Adrenal gland (tissue), 12 donors: ENCODE results near the gene PHAX. TPM values are rescaled to one million over a fixed set of nuclear protein-coding genes. Genes with fewer than 3 reads are reported as not detected.
"Not testable (repeated sequence)": the region's sequence is repeated elsewhere in the genome, so short reads cannot be mapped to it uniquely, and the experiment has no call there.

Experiments
- DNase-seq, 7 donors: peaks; one replicate each; pipeline ENCODE4 v3.0.0-alpha.2; 2019 to 2020
- H3K27ac ChIP-seq, 5 donors: fragments of 200-600 bp; sonication (generic) in 4 of 5; 1 replicate in 3 of 5; 2 replicates in 2 of 5; pipeline versions ENCODE4 v1.5.1 to v1.8.0; 2016 to 2020; ENCODE audit warnings: mild to moderate bottlenecking in 1 of 5
- H3K27me3 ChIP-seq: fragments of 200-600 bp; 2 replicates; pipeline ENCODE4 v1.8.0; 2021
- H3K36me3 ChIP-seq, 2 donors: fragments of 200-600 bp; replicated peaks in 1 of 2; 1 replicate in 1 of 2; 2 replicates in 1 of 2; pipeline versions ENCODE4 v1.5.1 to v1.8.0; 2018 to 2022
- H3K4me1 ChIP-seq, 2 donors: fragments of 200-600 bp; replicated peaks in 1 of 2; 1 replicate in 1 of 2; 2 replicates in 1 of 2; pipeline versions ENCODE4 v1.5.1 to v1.8.0; 2018 to 2021
- H3K4me3 ChIP-seq, 4 donors: fragments of 200-600 bp; sonication (generic) in 3 of 4; one replicate each; pipeline ENCODE4 v1.5.1; 2016 to 2018
- H3K9me3 ChIP-seq, 3 donors: fragments of 200-600 bp; sonication (generic) in 1 of 3; replicated peaks in 1 of 3; 1 replicate in 2 of 3; 2 replicates in 1 of 3; pipeline versions ENCODE4 v1.5.1 to v1.8.0; 2016 to 2021
- POLR2A ChIP-seq, 2 donors: fragments of 450-650 bp; IDR thresholded peaks; one replicate each; pipeline ENCODE4 v1.6.1; 2017; ENCODE audit warnings: antibody characterized with exemption in 2 of 2, mild to moderate bottlenecking in 2 of 2, moderate library complexity in 1 of 2
- WGBS, 4 donors: extraction: QIAGEN DNeasy Blood & Tissue Kit in 2 of 4; methylation state at CpG; one replicate each; pipeline versions ENCODE4 v1.1.5 to v1.1.7; 2013 to 2017; 5-methylcytosine and 5-hydroxymethylcytosine counted together
- intact Hi-C, 2 donors: fragments of 100-400 bp; cut with DNase I; formaldehyde crosslinking; loops; one replicate each; pipeline versions ENCODE4 v1.14.1 to v1.15.0; 2022 to 2023
- polyA plus RNA-seq, 3 donors: library from polyadenylated mRNA; stranded (reverse); fragments of 200-250 nt in 2 of 3; fragments of 350-450 nt in 1 of 3; fragmentation: Illumina TruSeq in 1 of 3; extraction: RNeasy Lipid Tissue Mini Kit (QIAGEN cat#74804) in 1 of 3; gene quantifications; one replicate each; pipeline ENCODE4 v1.2.3, GENCODE V29; 2013 to 2014
- total RNA-seq, 9 donors: library from RNA; depleted of rRNA in 4 of 9; stranded (reverse); fragments of >200 nt in 4 of 9; fragments of 120-200 nt in 1 of 9; fragmentation: NEBNext Ultra II Directional in 1 of 9; extraction: Animal tissue kit (Norgen Biotek cat#: 25700) in 1 of 9; gene quantifications; one replicate each; pipeline versions ENCODE4 v1.1.0 to v1.2.4, GENCODE V29; 2013 to 2023
- TF ChIP-seq, protein P1 (sequence below), 6 experiments: fragments of 450-650 bp in 4 of 6; fragments of 200-600 bp in 2 of 6; sonication (generic) in 1 of 6; IDR thresholded peaks; 1 replicate in 5 of 6; 2 replicates in 1 of 6; pipeline versions ENCODE4 v1.5.1 to v1.8.0; 2016 to 2021; ENCODE audit warnings: antibody characterized with exemption in 6 of 6, mild to moderate bottlenecking in 2 of 6, moderate library complexity in 1 of 6
- donor health status: healthy with polysubstance abuse.
- donor health status: Bipolar disorder and iron deficiency.
- donor health status: DM: yes; HTN: yes; CAD: no.
- donor health status: DM: no; HTN: no; CAD: no.
- donor health status: DM: no; HTN: no; CAD: no.
- donor health status: DM: yes; HTN: yes; CAD: no.

PHAX gene
- total and polyA plus RNA-seq, 12 donors = 10.8 to 88.2 (median 38.0) TPM

DNA sequence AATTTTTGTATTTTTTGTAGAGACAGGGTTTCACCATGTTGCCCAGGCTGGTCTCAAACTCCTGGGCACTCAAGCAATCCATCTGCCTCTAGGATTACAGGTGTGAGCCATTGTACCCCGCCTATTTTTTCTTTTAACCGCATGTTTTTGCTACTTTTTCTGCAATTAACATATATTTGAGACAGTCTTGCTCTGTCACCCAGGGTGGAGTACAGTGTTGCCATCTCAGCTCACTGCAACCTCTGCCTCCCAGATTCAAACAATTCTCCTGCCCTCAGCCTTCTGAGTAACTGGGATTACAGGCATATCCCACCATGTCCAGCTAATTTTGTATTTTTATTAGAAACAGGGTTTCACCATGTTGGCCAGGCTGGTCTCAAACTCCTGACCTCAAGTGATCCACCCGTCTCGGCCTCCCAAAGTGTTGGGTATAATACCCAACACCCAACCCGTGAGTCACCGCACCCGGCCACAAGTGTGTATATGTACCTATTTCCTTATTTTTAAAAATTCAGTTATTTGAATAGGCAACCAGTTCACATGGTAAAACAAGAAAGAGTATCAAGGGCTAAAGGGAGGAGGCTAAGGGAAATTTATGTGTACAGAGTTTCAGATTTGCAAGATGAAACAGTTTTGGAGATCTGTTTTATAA lies 13.3 kb downstream of the PHAX start:
- DNase-seq = peak in 1 of 7 donors; percentile 39
- no peaks in the 10 kb centered on the region for H3K4me1 ChIP-seq
- H3K27me3 ChIP-seq = no peaks in the 10 kb centered on the region
- WGBS, 4 donors = 89 to 93% (median 92%) methylated on average over 7 of the region's 7 CpGs
- no peak overlapping the region for H3K4me3 ChIP-seq
- no peaks in the 10 kb centered on the region for H3K9me3 ChIP-seq
- no peak overlapping the region for H3K27ac ChIP-seq
- no peak for TF ChIP-seq POLR2A (IDR thresholded peaks at IDR 0.05)
- TF ChIP-seq, protein P1, sequence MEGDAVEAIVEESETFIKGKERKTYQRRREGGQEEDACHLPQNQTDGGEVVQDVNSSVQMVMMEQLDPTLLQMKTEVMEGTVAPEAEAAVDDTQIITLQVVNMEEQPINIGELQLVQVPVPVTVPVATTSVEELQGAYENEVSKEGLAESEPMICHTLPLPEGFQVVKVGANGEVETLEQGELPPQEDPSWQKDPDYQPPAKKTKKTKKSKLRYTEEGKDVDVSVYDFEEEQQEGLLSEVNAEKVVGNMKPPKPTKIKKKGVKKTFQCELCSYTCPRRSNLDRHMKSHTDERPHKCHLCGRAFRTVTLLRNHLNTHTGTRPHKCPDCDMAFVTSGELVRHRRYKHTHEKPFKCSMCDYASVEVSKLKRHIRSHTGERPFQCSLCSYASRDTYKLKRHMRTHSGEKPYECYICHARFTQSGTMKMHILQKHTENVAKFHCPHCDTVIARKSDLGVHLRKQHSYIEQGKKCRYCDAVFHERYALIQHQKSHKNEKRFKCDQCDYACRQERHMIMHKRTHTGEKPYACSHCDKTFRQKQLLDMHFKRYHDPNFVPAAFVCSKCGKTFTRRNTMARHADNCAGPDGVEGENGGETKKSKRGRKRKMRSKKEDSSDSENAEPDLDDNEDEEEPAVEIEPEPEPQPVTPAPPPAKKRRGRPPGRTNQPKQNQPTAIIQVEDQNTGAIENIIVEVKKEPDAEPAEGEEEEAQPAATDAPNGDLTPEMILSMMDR (IDR thresholded peaks at IDR 0.05) = no peak
- peaks cover 0 to 47% of the 10 kb centered on the region in 2 donors for H3K36me3 ChIP-seq
- intact Hi-C loops = no loop called here

DNA sequence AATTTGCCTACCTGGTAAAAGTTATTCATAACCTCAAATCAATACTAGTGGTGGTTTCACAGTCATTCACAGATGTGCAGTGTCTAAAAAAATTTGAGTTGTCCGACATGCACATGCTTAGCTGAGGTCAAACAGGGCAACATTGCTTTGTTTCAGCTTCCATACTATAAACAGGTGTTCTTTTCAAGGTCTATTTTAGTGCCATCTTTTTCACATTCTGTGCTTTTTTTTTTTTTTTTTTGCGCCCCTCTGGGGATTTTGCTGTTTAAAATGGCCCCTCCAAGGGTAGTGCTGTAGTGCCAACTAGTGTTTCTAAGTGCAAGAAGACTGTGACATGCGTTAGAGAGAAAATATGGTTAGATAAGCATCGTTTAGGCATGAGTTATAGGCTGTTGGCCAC lies 14.5 kb downstream of the PHAX start:
- Histone ChIP-seq H3K9me3 (no peaks in the 10 kb centered on the region), H3K36me3 (peaks cover 0 to 42% of the 10 kb centered on the region in 2 donors), H3K27me3 (no peaks in the 10 kb centered on the region), H3K4me3 (no peak overlapping the region), H3K27ac (no peak overlapping the region), H3K4me1 (no peaks in the 10 kb centered on the region)
- intact Hi-C loops = no loop called here
- no peak for TF ChIP-seq POLR2A (IDR thresholded peaks at IDR 0.05)
- TF ChIP-seq, protein P1 (IDR thresholded peaks at IDR 0.05) = no peak
- 80 to 88% (median 85%) methylated on average over 4 of the region's 4 CpGs for WGBS, 4 donors
- no peak for DNase-seq

DNA sequence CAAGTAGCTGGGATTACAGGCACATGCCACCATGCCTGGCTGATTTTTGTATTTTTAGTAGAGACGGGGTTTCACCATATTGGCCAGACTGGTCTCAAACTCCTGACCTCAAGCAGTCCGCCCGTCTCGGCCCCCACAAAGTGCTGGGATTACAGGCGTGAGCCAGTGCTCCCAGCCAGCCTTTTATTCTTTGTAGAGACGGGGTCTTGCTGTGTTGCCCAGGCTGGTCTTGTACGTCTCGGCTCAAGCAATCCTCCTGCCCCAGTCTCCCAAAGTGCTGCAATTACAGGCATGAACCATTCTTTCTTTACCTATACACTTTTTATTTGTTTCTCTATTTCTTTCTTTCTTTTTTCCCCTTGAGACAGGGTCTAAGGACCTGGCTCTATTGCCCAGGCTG lies 16.9 kb downstream of the PHAX start:
- H3K36me3 ChIP-seq = peaks cover 0 to 39% of the 10 kb centered on the region in 2 donors
- intact Hi-C loops, H3K27me3 ChIP-seq, H3K27ac ChIP-seq, H3K4me3 ChIP-seq, DNase-seq, H3K4me1 ChIP-seq, H3K9me3 ChIP-seq: not testable (repeated sequence)
- WGBS, 4 donors = 97 to 99% (median 98%) methylated on average over 4 to 8 of the region's 8 CpGs

DNA sequence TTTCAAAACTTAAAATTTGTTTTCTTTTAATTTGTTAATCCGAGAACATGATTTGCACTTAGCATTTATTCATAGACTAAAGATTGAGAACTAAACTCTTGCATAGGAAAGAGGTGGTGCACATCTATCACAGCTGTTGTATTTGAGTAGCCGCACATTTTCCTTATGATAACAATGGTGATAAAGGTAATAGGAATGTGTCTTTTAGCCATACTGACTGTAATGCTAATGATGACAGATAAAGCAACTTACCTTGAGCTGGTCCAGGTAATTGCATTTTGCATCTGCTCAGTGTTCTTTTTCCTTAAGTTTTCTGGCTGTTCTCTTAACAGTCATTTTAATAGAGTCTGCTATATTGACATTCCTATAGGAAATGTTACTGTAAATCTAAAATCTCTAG lies 19.0 kb downstream of the PHAX start:
- Histone ChIP-seq H3K9me3 (no peaks in the 10 kb centered on the region), H3K4me1 (peaks cover 1 to 14% of the 10 kb centered on the region in 2 donors), H3K27me3 (no peaks in the 10 kb centered on the region), H3K27ac (no peak overlapping the region), H3K36me3 (peaks cover 0 to 39% of the 10 kb centered on the region in 2 donors), H3K4me3 (no peak overlapping the region)
- TF ChIP-seq, protein P1 (IDR thresholded peaks at IDR 0.05) = no peak
- TF ChIP-seq POLR2A (IDR thresholded peaks at IDR 0.05) = no peak
- WGBS, 4 donors = 84 to 91% (median 88%) methylated on average over 2 of the region's 2 CpGs
- intact Hi-C loops = no loop called here
- DNase-seq = no peak

DNA sequence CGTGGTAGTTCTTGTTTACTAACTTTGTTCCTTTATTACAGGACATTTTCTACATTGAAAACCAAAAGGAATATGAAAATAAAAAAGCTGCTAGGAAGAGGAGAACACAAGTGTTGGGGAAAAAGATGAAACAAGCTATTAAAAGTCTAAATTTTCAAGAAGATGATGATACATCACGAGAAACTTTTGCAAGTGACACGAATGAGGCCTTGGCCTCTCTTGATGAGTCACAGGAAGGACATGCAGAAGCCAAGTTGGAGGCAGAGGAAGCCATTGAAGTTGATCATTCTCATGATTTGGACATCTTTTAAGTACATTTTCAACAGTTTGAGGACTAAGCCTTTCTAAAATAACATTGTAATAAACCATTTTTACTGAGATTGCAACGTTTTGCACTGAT lies 23.8 kb downstream of the PHAX start:
- 20 to 28% (median 24%) methylated on average over 4 of the region's 4 CpGs for WGBS, 4 donors
- Histone ChIP-seq H3K27ac (peak overlapping the region; percentile 62 to 88 (median 83)), H3K4me3 (peak overlapping the region in 1 of 4 donors; percentile 6), H3K27me3 (no peaks in the 10 kb centered on the region), H3K4me1 (peaks cover 8 to 20% of the 10 kb centered on the region in 2 donors), H3K9me3 (no peaks in the 10 kb centered on the region), H3K36me3 (peaks cover 0 to 23% of the 10 kb centered on the region in 2 donors)
- intact Hi-C loops = no loop called here
- no peak for TF ChIP-seq POLR2A (IDR thresholded peaks at IDR 0.05)
- TF ChIP-seq, protein P1 (IDR thresholded peaks at IDR 0.05) = no peak
- DNase-seq = peak; percentile 48 to 86 (median 76)
